Activated T-cell treated with anti-CD3 and anti-CD28 coated beads for 24 hours (primary cell): ENCODE results near the gene SLC10A1.
A peak's percentile ranks its signal among the peaks of the same experiment; 100 is the strongest.
"Not testable (repeated sequence)": the region's sequence is repeated elsewhere in the genome, so short reads cannot be mapped to it uniquely, and the experiment has no call there.

Experiments
- DNase-seq: peaks from one replicate; pipeline ENCODE4 v3.0.0-alpha.2; 2020; ENCODE audit warnings: low read depth

The SLC10A1 gene

DNA sequence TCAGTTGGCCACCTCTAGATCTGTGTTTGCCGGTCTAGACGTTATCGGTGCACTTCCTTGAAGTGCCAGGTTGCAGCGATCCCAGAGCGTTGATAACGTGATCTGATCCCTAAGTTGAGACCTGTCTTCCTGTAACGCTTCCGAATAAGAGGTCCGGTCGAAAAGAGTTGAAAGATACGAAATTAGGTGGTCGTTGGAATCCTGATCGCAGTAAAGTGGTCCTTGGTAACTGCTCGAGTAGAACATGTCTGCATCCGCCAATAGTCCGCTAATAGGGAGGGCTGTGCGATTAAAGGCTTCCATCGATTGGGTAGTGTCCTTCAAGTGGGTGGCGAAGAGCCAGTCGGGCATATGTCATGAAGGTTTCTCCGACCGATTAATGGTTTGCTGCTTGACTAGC is 27.4 kb downstream of the SLC10A1 start:
- no peak for DNase-seq

DNA sequence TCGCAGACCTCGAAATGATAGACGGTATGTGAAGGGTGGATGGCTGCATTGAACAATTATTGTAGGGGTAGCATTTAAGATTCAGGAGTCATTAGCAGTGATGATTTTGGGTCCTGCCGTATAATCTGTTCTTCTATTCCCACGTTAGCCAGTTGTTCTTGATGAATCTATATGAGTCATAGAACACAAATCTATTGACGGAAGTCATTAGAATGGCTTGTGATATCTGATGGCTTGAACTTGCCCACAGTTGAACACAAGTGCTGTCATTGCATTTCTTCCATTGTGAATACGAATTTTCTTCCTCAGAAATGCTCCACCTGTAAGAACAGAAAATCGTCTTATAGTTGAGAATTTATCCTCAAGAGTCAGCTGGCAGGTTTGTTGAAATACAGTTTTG is 28.2 kb downstream of the SLC10A1 start:
- no peak for DNase-seq

DNA sequence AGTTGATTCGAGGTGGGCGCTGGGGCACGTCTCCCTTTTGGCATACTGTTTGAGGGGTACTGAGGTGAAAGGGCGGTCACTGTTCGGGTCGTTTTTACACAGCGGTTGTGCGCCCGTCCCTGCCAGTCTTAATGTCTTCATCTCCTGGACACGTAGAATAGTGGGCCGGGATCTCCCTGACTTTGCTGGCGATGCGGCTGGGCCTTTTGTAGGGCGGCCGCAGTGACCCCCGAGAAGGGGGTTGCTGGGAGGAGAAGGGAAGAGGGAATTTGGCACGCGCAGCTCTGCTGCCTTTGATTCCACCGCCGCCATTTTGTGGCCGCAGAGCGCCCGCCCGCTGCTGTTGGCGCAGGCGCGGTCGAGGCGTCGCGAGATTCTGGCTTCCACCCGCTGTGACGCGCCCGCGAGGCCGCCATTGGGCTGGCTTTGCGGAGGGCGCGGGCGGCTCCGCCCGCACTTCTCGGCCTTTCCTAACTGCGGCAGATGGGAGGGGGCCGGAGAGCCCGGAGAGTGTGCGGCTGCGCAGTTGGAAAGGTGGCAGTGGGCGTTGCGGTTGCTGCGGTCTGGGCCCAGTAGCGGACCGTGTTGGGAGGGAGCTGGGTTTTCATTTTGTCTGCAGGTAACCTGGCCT is 29.6 kb downstream of the SLC10A1 start:
- peak; percentile 91 for DNase-seq

DNA sequence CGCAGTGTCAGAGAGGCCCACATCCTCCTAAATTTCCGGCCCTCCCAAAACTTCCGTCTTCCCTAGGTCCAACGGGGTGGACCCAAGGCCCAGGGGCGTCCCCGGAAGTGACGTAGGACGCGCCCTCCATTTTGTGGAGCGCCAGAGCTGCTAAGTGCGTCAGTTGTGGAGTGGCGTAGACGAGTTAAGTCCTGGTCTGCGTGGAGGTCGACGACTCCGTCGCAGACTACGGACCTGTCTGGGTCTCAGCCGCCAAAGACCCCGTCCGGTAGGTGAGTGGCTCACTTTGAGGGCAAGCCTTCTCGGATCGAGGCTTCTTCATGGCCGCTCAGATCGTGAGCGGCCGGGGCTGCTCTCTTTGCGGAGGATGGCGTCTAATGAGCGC is 30.1 kb downstream of the SLC10A1 start, which contains the start of gene SRSF5:
Gene SRSF5 (plus strand): TSS at position 159 of the 385 bp plus-strand sequence. CDS start 1,015 bp downstream, outside the sequence.
- DNase-seq, result peak; percentile 89

DNA sequence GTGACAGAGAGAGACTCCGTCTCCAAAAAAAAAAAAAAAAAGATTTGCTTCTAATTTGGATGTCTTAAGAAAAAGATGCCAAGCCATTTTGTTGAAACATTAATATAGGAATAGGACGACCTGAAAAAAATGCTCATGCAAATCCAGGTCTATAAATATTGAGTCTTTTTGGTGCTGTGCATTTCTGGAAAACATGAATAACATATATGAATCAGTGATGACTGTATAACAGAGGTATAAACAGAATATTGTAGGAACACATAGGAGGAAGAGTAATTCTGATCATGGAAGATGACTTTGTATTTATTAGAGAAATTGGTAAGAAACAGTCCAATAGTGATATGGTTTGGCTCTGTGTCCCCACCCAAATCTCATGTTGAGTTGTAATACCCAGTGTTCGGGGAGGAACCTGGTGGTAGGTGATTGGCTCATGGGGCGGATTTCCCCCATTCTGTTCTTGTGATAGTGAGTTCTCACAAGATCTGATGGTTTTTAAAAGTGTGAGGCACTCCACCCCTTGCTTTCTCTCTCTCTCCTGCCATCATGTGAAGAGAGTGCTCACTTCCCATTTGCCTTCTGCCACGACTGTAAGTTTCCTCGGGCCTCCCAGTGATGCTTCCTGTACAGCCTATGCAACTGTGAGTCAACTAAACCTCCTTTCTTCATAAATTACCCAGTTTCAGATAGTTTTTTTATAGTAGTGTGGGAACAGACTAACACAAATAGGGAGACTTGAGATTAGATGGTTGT is 33.1 kb downstream of the SLC10A1 start:
- peak; percentile 43 for DNase-seq

DNA sequence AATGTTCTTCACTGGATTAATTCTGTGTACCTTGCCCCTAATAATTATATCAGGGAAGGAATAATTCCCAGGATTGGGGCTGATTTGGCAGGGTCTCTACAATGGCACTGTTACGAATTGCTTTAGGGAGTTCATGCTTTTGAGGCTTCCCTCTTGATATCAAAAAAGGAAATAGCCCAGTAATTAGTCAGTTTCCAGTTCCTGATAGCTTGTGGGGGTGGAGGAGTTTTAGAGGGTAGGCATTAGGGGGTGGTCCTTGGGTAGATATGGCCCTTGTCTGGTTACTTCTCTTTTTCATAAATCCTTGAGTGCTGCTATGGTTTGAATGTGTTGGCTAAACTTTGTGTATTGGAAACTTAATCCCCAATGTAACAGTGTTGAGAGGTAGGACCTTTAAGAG is 36.2 kb downstream of the SLC10A1 start:
- DNase-seq, result no peak

DNA sequence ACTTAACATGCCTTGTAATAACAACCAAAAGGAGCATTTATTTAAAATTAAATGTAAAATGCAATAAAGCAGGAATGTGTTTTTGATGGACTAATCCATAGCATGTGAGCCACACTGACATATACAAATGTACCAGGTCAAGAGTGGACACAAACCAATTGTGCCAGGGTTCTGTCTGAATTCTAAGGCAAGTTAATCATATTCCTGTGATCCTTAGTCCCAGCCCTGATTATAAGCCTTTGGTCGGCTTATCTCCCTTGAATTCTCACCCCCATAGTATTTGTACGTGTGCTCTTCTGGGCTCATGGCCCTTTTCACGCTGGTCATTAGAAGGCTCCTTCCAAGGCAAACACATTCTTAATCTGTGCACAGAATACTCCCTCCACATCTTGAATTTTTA is 40.7 kb downstream of the SLC10A1 start:
- no peak for DNase-seq

DNA sequence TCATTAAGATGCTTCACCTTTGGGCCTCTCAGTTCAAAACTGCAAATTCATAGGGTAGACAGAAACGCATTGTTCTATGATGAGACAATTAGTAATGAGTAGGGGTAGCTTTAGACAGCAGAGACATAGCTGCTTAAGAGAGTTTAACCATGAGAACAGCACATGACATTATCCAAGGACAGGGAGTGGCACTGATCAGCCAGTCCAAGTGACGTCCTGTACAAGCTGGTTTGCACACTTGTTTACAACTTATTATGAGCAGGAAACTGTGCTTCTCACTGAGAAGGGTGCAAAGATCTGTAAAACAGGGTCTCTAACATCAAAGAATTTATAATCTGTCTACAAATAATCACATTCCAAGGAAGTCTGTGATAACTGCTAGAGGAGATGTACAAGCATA is 41.3 kb downstream of the SLC10A1 start:
- DNase-seq, result no peak

DNA sequence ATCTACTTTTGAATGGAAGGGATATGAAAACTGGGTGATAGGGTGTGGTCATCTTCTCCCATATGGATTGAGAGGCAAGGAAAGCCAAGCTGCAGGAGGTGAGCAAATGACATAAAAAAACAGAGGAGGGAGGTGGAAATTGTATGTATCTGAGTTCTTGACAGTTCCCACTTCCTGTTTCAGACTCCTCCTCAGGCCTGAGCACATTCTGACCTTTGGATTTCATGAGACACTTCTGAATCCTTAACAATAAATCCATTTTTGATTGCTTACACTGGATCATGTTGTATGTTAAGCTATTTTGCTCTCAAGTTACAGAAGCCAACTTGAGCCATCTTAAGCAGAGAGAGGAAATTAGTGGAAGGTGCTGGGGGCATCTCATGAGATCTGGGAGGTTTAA is 41.7 kb downstream of the SLC10A1 start:
- no peak for DNase-seq

DNA sequence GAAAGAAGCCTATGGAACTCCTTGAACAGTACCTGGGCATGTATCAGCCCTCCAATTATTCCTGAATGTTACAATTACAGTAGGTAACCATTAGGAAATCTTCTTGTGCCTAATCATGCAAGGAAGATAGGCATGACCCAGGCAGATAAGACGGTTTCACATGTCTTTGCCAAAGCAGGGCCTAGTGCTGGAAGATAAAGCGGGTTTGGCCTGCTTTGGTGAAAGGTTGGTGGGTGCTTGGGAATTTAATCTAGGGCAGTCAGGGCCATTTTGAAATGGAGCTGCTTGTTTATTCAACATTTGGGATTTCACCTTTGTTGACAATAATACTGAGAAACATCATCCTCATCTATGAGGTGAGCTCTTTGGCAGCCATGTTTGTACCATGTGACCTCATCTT is 42.6 kb downstream of the SLC10A1 start:
- DNase-seq, result no peak

DNA sequence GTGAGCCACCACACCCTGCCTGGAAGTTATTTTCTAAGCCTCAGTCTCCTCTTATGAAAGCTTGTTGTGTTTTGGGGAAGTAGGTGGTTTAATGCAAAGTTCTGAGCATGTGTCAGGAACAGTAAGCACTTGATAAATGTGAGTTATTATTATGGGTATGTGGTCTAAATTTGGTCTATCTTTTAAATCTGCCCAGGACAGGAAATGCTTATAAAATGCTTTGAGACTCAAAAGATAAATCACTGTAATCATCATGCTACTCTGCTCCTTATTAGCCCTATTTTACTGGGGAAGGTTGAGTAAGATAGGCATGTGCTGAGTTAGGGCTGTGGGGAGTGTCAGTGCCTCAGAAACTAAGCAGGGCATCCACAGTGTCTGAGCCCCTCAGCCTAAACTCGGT is 43.2 kb downstream of the SLC10A1 start:
- no peak for DNase-seq

DNA sequence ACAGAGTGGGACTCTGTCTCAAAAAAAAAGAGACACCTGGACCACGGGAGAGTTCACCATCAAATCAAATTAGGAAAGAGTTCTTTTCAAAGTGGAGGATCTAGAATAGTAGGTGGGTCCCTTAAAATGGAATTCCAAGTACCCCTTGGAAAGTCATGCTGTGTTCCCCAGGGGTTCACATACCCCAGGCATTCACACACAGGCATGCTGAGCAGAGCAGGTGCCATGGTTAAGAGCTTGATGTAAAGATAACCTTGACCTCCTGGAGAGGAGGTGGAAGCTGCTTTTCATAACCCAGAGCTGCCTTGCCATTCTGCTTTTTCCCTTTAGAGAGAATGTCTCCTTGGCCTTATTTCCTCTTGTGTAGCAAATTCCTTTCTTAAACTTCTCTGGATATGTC is 44.3 kb downstream of the SLC10A1 start:
- no peak for DNase-seq

DNA sequence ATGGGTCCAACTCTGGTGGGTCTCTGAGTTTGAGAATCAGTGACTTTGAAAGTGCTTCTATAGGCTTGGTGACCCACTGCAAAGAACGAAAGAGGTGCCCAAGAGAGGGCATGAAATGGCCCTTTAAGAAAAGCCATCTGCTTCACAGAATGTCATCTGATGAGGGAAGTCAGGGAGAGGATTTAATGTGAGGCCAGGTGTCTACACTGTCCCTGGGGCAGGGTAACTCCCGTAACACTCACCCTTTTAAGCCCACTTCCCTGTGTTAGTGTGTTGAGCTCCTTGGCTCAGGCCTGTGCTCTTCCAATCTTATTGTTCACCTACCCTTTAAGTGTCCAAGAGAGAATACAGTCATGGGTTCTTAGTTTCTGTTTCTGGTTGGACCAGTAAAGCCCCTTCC is 46.5 kb downstream of the SLC10A1 start:
- no peak for DNase-seq

DNA sequence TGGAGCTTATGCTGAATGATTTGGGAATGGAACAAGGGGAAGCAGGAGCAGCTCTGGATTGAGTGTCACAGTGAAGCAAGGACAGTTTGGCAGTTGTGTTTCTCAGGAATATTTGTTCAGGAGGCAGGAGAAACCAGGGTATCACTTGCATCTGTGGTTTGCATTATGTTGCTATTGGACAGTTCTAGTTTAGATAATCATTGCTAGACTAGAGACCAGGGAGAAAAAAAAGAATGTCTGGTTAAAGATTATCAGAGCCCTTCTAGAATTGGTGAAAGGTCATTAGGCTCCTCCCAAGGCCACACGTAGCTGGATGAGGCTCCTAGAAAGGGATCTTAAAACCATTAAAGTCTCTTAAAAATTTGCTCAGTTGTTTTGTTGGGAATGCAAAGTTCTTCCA is 47.1 kb downstream of the SLC10A1 start:
- DNase-seq, result no peak

DNA sequence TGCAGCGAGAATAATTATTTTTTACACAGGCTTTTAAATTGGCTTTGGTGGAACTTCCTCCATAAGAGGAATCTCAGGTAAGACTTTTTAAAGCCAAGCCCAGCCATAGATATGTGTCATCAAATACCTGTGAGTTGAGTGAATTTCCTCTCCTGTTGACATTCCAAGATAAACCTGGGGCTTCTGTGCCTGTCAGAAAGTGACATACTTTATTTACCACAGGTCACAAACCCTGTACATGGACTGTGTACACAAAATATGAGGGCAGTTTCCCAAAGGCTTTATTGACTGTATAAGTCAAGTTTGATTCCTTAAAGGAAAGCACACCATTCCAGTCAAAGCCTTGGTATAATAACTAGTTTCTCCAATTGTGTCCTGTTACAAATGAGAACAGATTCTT is 56.0 kb downstream of the SLC10A1 start:
- DNase-seq, result no peak

DNA sequence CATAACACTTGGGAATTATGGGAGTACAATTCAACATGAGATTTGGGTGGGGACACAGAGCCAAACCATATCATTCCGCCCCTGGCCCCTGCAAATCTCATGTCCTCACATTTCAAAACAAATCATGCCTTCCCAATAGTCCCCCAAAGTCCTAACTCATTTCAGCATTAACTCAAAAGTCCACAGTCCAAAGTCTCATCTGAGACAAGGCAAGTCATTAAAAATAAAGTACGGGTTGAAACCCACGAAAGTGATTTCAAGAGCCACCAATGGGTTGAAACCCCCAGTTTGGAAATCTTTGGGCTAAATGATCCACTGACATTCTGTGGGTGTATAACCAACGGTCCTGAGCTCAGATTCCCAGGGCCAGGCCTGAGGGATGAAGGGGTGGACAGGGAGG is 60.6 kb downstream of the SLC10A1 start:
- not testable (repeated sequence) for DNase-seq

DNA sequence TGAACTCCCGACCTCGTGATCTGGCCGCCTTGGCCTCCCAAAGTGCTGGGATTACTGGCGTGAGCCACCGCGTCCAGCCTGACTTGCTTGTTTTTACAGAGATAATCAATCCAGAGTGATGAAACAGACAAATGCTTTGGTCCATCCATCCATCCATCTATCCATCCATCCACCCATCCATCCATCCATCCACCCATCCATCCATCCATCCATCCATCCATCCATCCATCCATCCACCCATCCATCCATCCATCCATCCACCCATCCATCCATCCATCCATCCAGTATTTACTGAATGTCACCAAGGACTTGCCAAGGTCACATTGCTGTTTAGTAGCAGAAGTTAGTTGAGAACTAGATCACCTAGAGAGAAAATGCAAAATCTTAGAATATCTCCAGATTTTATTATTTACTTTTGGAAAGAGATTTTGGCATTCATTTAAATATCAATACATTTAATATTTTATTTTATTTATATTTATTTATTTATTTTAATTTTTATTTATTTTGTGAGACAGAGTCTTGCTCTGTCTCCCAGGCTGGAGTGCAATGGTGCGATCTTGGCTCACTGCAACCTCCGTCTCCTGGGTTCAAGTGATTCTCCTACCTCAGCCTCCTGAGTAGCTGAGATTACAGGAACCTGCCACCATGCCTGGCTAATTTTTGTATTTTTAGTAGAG is 65.0 kb downstream of the SLC10A1 start:
- not testable (repeated sequence) for DNase-seq

DNA sequence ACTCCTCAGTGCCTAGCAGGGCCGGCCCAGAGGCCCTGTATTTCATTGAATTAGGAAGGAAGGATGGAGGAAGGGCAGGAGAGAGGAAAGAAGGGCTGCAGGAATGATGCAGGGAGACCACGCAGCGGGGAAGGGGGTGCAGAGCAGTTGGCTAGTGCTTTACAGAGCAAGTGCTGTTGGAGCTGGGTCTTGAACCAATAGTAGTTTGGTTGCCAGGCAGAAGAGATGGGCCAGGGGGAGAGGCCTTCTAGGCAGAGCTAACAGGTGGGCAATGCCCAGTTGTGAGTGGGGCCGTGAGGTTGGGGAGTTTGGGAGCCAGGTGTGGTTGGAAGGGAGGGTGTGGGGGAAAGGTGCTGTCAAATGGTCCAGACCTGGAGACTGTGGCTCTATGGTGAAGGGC is 69.2 kb downstream of the SLC10A1 start:
- no peak for DNase-seq

DNA sequence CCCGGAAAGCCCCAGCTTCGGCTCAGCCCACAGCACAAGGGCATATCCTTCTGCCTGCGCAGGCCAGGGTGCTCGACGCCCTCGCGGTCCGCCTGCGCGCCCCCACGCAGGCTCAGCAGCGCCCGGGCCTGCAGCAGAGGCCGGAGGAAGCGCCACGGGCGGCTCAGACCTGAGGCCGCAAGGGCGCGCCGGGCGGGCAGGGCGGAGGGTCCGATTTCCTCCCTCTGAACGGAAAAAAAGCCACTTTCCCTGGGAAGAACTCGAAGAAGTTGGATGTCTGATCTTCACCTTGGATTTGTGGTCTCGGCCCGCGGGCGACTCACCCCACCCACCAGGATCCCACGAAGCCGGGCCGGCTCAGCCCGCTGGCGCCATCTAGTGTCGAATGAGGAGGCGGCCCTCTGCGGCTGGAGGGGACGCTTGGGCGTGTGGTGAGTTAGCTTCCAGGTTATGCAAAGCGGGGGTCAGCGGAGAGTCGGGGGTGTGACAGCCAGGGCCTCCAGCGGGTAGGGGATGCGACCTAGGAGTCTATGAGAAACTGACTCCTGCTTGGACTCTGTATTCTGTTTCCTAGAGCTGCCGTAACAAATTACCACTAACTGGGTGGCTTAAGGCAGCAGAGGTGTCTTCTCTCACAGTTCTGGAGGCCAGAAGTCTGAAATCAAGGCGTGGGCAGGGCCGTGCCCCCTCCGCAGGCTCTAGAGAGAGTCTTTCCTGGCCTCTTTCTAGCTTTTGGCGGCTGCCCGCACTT is 70.1 kb downstream of the SLC10A1 start:
- peak; percentile 81 for DNase-seq
